Dedifferentiated amniotic fluid mesenchymal stem cell (primary cell): Measurements from ENCODE around the gene ARHGAP26.
"Not testable (repeated sequence)": the region's sequence is repeated elsewhere in the genome, so short reads cannot be mapped to it uniquely, and the experiment has no call there.

Experiments
- DNase-seq: peaks from one replicate; pipeline ENCODE4 v3.0.0-alpha.2; 2016; ENCODE audit errors: extremely low spot score

The ARHGAP26 gene

GRCh38 chr5:143116814-143117213 is 346.6 kb downstream of the ARHGAP26 start:
- DNase-seq = no peak

DNA sequence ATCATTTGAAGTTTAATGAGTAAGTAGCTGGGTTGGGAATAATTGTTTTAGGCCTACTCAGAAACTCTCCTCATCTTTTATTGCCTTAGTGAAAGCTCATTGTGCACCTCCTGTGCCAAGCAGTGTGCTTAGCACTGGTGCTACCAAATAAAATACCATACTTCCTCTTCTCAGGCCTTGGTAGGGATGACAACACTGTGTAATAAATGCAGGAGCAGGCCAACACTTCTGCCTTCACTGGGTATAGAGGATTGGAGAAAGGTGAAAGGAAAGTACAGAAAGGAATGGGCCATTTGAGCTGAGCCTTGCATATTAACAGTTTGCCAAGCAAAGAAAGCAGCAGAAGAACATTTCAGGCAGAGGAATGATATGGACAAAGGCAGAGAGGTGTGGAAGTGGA is 347.6 kb downstream of the ARHGAP26 start:
- no peak for DNase-seq

- DNase-seq = no peak
These were observed 348.0 kb downstream of the ARHGAP26 start for GRCh38 chr5:143118222-143118621.

GRCh38 chr5:143118818-143119217 is 348.6 kb downstream of the ARHGAP26 start:
- DNase-seq = not testable (repeated sequence)

DNA sequence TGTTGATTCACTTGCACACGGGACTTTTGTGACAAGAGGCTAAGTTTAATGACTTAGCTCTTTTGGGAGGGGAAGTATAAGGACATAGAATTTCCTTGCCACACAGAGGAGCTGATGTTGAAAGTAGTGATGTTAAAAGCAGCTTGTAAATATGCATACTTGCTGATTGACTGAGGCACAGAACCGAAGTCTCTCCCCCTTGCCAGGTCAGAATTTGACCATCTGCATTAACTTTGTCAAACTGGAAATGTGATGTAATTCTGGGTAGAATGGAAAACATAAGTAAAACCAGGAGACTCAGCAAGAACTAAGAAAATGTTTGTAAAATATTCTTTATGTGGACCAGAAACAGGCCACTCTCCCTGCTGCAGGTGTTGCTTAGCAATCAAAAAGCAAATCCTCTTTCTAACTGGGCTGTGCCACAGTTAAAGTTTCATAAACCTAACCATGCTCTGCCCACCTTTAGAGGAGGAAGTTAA is 349.2 kb downstream of the ARHGAP26 start:
- no peak for DNase-seq

DNA sequence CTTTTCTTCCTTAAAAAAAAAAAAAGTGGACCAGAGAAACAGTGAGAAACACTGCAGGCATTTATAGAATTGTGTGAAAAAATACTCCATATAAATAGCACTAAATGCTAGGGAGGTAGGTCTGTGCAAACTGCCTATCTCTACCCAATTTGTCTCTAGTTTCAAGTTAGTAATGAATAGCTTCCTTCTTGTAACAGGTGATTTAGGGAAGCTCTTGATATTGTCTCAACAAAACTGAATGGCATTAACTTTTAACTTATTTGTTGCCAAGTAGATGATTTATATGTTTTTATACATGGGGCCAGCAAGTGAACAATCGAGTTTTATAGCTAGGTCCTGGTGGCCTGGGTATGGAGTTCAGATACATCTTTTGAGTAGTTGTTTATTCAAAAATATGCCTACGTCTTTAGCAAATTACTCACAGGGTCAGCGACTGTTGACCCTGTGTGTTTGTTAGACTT is 349.7 kb downstream of the ARHGAP26 start:
- no peak for DNase-seq

DNA sequence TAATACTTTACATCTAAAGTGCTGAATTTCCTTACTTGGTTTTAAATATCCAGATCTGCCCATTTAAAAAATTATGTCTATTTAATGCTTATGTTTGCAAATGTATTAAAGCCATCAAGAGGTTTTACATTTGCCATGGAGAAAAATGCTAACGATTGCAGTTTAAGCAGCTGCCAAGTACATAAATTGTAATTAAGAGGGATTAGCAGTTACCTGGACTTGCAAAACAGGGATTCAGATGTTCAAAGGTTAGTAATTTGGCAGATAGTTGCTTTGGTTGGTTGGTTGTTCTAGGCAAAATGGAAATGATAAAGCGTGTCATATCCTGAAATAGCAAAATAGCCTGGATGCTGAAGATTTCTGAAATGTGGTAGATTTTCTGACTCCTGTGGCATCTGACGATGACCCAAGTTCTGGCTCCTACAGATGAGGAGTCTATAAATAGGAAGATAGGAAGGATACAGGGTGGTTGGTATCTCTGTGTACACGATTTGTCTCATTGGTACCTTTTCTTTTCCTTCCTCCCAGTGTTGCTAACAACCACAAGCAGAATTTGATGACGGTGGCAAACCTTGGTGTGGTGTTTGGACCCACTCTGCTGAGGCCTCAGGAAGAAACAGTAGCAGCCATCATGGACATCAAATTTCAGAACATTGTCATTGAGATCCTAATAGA is 350.4 kb downstream of the ARHGAP26 start:
- no peak for DNase-seq

DNA sequence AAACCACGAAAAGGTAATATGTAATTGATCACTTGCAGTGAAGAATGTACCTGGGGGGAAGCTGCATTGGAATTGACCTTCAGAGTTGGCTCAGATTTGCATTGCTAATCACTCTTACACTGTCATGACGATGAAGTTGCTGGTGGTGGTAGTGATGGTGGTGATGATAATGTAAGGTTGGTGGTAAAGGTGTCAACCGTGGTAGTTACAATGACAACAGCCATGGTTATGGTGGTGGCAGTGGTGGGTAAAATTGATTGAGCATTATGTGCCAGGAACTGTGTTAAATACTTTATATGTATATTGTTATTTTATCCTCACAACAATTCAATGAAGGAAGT is 350.9 kb downstream of the ARHGAP26 start:
- DNase-seq = no peak

GRCh38 chr5:143124593-143124992 is 354.4 kb downstream of the ARHGAP26 start:
- no peak for DNase-seq

GRCh38 chr5:143126174-143127019 is 356.2 kb downstream of the ARHGAP26 start:
- no peak for DNase-seq

- no peak for DNase-seq
These were observed 358.4 kb downstream of the ARHGAP26 start for GRCh38 chr5:143128412-143129071.

DNA sequence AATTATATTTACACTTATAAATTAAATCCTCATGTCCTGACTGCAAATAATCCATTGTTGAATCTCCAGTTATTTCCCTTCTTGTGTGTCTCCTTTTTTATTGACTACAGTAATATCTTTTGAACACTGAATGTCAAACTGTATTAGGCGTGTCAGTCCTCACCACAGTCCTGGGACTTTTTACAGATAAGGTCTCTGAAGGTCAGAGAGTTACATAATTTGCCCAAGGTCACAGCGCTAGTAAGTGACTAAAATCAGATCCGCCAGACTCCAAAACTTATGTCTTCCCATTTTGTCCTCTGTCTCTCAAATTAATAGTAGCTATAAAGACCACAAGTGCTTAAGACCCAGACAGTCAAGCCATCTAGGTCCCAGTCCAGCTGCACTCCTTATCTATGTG is 359.0 kb downstream of the ARHGAP26 start:
- no peak for DNase-seq

DNA sequence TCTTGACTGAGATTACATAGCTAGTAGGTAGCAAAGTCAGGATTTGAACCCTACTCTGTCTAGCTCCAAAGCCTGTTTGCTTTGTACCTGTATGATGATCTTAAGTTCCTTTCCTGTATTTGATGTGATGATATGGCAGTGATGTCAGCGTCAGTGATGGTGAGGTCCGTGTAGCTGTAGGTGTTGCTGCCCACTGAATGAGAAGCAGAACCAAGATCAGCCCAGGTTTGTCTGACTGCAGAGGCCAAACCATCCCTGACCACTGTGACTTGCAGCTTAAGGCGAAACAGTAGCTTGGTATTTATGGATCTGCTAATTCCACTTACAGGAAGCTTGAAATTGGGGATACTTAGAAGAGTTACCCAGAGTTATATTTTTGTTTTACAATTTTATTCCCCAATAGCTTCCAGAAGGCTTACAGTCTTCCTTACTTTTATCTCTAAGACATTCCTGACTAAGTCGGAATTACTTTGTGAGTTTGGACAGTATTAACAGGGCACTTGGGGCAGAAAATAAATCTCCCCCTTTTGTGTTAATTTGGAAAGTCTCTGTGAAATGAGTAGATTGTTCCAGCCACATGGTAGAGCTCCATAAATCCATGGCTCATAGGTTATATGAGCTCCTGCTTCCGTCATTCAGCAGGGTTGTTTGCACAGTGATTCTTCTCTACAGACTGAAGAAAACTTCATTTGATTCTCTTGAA is 359.9 kb downstream of the ARHGAP26 start:
- no peak for DNase-seq

GRCh38 chr5:143130613-143131305 is 360.6 kb downstream of the ARHGAP26 start:
- no peak for DNase-seq

GRCh38 chr5:143131972-143132371 is 361.8 kb downstream of the ARHGAP26 start:
- no peak for DNase-seq

GRCh38 chr5:143132739-143133138 is 362.6 kb downstream of the ARHGAP26 start:
- DNase-seq = no peak

GRCh38 chr5:143133721-143134120 is 363.5 kb downstream of the ARHGAP26 start:
- no peak for DNase-seq

DNA sequence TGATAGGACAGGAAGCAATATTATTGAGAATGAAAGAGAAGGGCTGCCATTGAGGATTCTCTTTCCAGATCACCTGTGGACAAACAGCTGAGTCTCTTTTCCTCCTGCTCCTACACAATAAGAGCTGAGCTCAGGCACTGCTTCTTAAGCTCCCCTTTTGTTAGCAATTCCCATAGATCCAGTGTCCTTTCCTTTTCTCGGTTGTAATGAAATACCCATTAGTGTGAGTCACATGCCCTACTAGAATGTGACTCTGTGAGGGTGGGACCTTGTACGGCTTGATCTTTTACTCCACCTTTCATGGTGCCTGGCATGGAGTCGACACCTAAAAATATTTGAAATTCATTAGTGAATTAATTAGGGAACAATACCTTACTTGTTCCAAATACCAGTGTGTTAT is 364.1 kb downstream of the ARHGAP26 start:
- DNase-seq = no peak

GRCh38 chr5:143134900-143135299 is 364.7 kb downstream of the ARHGAP26 start:
- DNase-seq = no peak

DNA sequence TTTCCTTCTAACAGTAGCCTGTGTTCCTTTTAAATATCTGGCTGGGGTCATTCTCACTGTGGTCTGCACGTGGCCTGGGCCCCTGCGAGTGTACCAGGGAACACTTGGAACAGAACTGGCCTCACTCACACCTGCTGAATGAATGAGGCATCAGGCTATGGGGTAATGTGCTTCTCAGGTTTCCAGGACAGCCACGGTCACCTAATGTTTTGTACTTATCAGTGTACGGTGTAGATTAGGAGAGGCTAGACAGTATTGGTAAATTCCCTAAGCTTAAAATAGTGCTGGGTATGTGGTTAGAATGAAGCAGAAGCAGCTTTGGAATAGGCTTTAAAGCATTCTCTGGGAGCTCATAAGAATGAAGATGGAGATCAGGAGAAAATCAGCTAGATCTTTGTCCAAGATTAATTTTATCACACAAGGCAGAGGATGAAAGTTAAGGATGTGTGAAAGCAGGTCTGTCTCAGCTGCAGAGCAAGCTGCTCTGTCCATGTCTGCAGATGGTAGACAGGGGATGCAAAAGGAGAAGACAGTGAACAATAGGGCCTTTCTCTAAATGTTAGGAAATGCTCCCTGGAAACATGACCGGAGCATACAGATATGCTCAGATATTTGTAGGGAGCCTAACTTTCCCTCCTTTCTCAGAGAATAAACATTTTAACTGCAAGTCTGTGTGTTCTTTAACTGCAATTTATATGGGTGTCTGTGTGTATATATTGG is 365.8 kb downstream of the ARHGAP26 start:
- DNase-seq = no peak

GRCh38 chr5:143138839-143139238 is 368.7 kb downstream of the ARHGAP26 start:
- DNase-seq = no peak
